ENCODE measurements around the gene WWC2. TPM values are rescaled to one million over a fixed set of nuclear protein-coding genes. Genes with fewer than 3 reads are reported as not detected.
A peak's percentile ranks its signal among the peaks of the same experiment; 100 is the strongest.

WWC2 gene
- total RNA-seq, 1 experiment from 2014 or later: 39.1 TPM

- Histone ChIP-seq H3K4me1 (ENCODE audit: control insufficient read depth in 1 of 2, insufficient read depth in 2 of 2, low read length in 2 of 2) (peaks cover 38 to 49% of the 10 kb centered on the region in 2 experiments), H3K4me3 (replicated peaks in 1 of 2; ENCODE audit: low read depth in 1 of 2, low read length in 2 of 2) (no peak overlapping the region), H3K9me3 (ENCODE audit: control insufficient read depth in 1 of 2, insufficient read depth in 1 of 2, low read depth in 1 of 2, low read length in 2 of 2) (peaks cover 0 to 3% of the 10 kb centered on the region in 2 experiments; a peak in 1 of 4 replicates), H3K79me2 (ENCODE audit: insufficient read depth, low read length) (no peaks in the 10 kb centered on the region), H3K4me2 (ENCODE audit: low read length) (0 out of 2 replicates have a peak overlapping the region, but pooled peaks have one; percentile 83), H3K27ac (ENCODE audit: low read depth, low read length) (no peak overlapping the region), H3K9me2 (ENCODE audit: insufficient read depth) (no peaks in the 10 kb centered on the region), H3K27me3 (ENCODE audit: insufficient read depth, low read length) (no peaks in the 10 kb centered on the region), H3K36me3 (ENCODE audit: control insufficient read depth in 1 of 2, insufficient read depth in 2 of 2, low read length in 2 of 2) (no peaks in the 10 kb centered on the region), H4K20me1 (ENCODE audit: insufficient read depth) (no peaks in the 10 kb centered on the region), H2AFZ (ENCODE audit: low read depth, low read length, poor library complexity, severe bottlenecking) (no peak overlapping the region), H3K9ac (ENCODE audit: low read length) (no peak overlapping the region)
- ATAC-seq (no peak), DNase-seq (ENCODE audit: low read depth, low spot score) (no peak)
- CTCF ChIA-PET: no interaction called here
- no peak for TF ChIP-seq ZNF274 (IDR thresholded peaks at IDR 0.05; ENCODE audit: low read depth, low read length)
- no peak for TF ChIP-seq ZFX (IDR thresholded peaks at IDR 0.05)
- no peak for TF ChIP-seq SIN3A (IDR thresholded peaks at IDR 0.05; ENCODE audit: low read depth)
- TF ChIP-seq RAD21 (IDR thresholded peaks at IDR 0.05; ENCODE audit: low read depth): no peak
- no peak for TF ChIP-seq TCF7L2 (IDR thresholded peaks at IDR 0.05; ENCODE audit: borderline replicate concordance, extremely low read depth, insufficient read depth, insufficient read length)
- TF ChIP-seq, protein P1, sequence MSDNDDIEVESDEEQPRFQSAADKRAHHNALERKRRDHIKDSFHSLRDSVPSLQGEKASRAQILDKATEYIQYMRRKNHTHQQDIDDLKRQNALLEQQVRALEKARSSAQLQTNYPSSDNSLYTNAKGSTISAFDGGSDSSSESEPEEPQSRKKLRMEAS (IDR thresholded peaks at IDR 0.05): no peak
- TF ChIP-seq, protein P2, sequence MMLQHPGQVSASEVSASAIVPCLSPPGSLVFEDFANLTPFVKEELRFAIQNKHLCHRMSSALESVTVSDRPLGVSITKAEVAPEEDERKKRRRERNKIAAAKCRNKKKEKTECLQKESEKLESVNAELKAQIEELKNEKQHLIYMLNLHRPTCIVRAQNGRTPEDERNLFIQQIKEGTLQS (IDR thresholded peaks at IDR 0.05): no peak
- no peak for TF ChIP-seq SP1 (IDR thresholded peaks at IDR 0.05; ENCODE audit: low read depth)
- no peak for TF ChIP-seq EGR1 (IDR thresholded peaks at IDR 0.05; ENCODE audit: low read depth)
- TF ChIP-seq EZH2phosphoT487 (IDR thresholded peaks at IDR 0.05; ENCODE audit: borderline replicate concordance): no peak
- no peak for TF ChIP-seq FOSL1 (IDR thresholded peaks at IDR 0.05; ENCODE audit: low read depth)
- RAD21 ChIA-PET (ENCODE audit: low non-redundant PET in 1 of 2, low total read pairs in 2 of 2, uncharacterized antibody in 2 of 2, unreplicated experiment in 2 of 2): no interaction called here
- POLR2A ChIA-PET: no interaction called here
- intact Hi-C loops (cut with micrococcal nuclease): no loop called here
- no TSS peak for BruUV-seq (replicated peaks)
Observed at GRCh38 chr4:183333202-183333601, 234.1 kb downstream of the WWC2 start.

GRCh38 chr4:183333983-183334382 is 234.9 kb downstream of the WWC2 start:
- peak overlapping the region; percentile 1 for H2AFZ ChIP-seq (ENCODE audit: low read depth, low read length, poor library complexity, severe bottlenecking)
- intact Hi-C loops (cut with micrococcal nuclease): no loop called here
- no TSS peak for BruUV-seq (replicated peaks)
- peak; percentile 73 for TF ChIP-seq JUND (IDR thresholded peaks at IDR 0.05)
- TF ChIP-seq ELF1 (IDR thresholded peaks at IDR 0.05; ENCODE audit: borderline replicate concordance, low read depth): no peak
- TF ChIP-seq SRF (IDR thresholded peaks at IDR 0.05; ENCODE audit: low read depth): no peak
- TF ChIP-seq EZH2 (IDR thresholded peaks at IDR 0.05): no peak
- peak; percentile 59; the same call in 1 of the 2 replicates for TF ChIP-seq SIN3A (IDR thresholded peaks at IDR 0.05; ENCODE audit: low read depth)
- TF ChIP-seq, protein P3, sequence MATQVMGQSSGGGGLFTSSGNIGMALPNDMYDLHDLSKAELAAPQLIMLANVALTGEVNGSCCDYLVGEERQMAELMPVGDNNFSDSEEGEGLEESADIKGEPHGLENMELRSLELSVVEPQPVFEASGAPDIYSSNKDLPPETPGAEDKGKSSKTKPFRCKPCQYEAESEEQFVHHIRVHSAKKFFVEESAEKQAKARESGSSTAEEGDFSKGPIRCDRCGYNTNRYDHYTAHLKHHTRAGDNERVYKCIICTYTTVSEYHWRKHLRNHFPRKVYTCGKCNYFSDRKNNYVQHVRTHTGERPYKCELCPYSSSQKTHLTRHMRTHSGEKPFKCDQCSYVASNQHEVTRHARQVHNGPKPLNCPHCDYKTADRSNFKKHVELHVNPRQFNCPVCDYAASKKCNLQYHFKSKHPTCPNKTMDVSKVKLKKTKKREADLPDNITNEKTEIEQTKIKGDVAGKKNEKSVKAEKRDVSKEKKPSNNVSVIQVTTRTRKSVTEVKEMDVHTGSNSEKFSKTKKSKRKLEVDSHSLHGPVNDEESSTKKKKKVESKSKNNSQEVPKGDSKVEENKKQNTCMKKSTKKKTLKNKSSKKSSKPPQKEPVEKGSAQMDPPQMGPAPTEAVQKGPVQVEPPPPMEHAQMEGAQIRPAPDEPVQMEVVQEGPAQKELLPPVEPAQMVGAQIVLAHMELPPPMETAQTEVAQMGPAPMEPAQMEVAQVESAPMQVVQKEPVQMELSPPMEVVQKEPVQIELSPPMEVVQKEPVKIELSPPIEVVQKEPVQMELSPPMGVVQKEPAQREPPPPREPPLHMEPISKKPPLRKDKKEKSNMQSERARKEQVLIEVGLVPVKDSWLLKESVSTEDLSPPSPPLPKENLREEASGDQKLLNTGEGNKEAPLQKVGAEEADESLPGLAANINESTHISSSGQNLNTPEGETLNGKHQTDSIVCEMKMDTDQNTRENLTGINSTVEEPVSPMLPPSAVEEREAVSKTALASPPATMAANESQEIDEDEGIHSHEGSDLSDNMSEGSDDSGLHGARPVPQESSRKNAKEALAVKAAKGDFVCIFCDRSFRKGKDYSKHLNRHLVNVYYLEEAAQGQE (IDR thresholded peaks at IDR 0.05; ENCODE audit: low read depth): no peak
- no peak for TF ChIP-seq TCF7L2 (IDR thresholded peaks at IDR 0.05; ENCODE audit: borderline replicate concordance, extremely low read depth, insufficient read depth, insufficient read length)
- no peak for TF ChIP-seq ZFX (IDR thresholded peaks at IDR 0.05)
- no peak for TF ChIP-seq YY1 (IDR thresholded peaks at IDR 0.05; ENCODE audit: extremely low read depth, insufficient replicate concordance, low read depth, low read length)
- TF ChIP-seq, protein P2 (IDR thresholded peaks at IDR 0.05): no peak
- peak; percentile 81 for TF ChIP-seq SP1 (IDR thresholded peaks at IDR 0.05; ENCODE audit: low read depth)

More at GRCh38 chr4:183333983-183334382, 234.9 kb downstream of the WWC2 start:
- ATAC-seq (peak; percentile 64), DNase-seq (ENCODE audit: low read depth, low spot score) (peak; percentile 62)
- Histone ChIP-seq H4K20me1 (ENCODE audit: insufficient read depth) (no peaks in the 10 kb centered on the region), H3K4me2 (ENCODE audit: low read length) (peak overlapping the region; percentile 83), H3K36me3 (ENCODE audit: control insufficient read depth in 1 of 2, insufficient read depth in 2 of 2, low read length in 2 of 2) (no peaks in the 10 kb centered on the region), H3K9ac (ENCODE audit: low read length) (0 out of 2 replicates have a peak overlapping the region, but pooled peaks have one; percentile 21), H3K9me3 (ENCODE audit: control insufficient read depth in 1 of 2, insufficient read depth in 1 of 2, low read depth in 1 of 2, low read length in 2 of 2) (peaks cover 0 to 3% of the 10 kb centered on the region in 2 experiments; a peak in 1 of 4 replicates), H3K79me2 (ENCODE audit: insufficient read depth, low read length) (no peaks in the 10 kb centered on the region), H3K4me3 (replicated peaks in 1 of 2; ENCODE audit: low read depth in 1 of 2, low read length in 2 of 2) (peak overlapping the region in 1 of 2 experiments; percentile 44; a peak in 2 of 4 replicates), H3K4me1 (ENCODE audit: control insufficient read depth in 1 of 2, insufficient read depth in 2 of 2, low read length in 2 of 2) (peaks cover 40 to 51% of the 10 kb centered on the region in 2 experiments), H3K9me2 (ENCODE audit: insufficient read depth) (no peaks in the 10 kb centered on the region), H3K27me3 (ENCODE audit: insufficient read depth, low read length) (no peaks in the 10 kb centered on the region), H3K27ac (ENCODE audit: low read depth, low read length) (peak overlapping the region; percentile 3; the same call in 1 of the 2 replicates)
- ChIA-PET CTCF (no interaction called here), POLR2A (no interaction called here), RAD21 (ENCODE audit: low non-redundant PET in 1 of 2, low total read pairs in 2 of 2, uncharacterized antibody in 2 of 2, unreplicated experiment in 2 of 2) (no interaction called here)
